GM19023 (cell line): ENCODE data around the gene SLC39A11.
"Not testable (repeated sequence)": the region's sequence is repeated elsewhere in the genome, so short reads cannot be mapped to it uniquely, and the experiment has no call there.

Experiments
- ATAC-seq: cut with Tn5 transposase; IDR thresholded peaks from one replicate; pipeline ENCODE4 v1.9.1; 2021; ENCODE audit warnings: mild to moderate bottlenecking, moderate library complexity; ENCODE audit not compliant: unreplicated experiment

The SLC39A11 gene

GRCh38 chr17:72953621-72954020 lies 138.9 kb downstream of the SLC39A11 start:
- no peak for ATAC-seq

GRCh38 chr17:72952641-72953315 lies 139.7 kb downstream of the SLC39A11 start:
- no peak for ATAC-seq

DNA sequence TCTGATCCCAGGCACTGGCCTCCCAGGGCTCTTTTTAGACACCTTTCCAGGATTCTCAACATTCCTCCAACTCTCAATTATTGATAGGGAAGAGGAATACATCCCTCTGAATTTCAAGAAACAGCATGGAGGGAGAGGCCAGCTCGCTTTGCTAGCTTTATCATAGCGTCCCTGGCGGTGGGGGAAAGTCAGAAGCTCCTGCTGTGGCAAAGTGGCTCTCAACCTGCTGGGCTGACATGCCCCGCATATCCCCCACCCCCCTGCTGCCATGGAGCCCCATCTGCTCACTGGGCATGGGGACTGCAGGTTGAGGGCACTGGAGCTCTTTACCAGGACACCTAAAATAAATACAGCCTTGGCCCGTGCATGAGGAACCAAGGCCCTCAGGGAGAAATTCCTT lies 140.3 kb downstream of the SLC39A11 start:
- no peak for ATAC-seq

GRCh38 chr17:72950242-72950931 lies 142.1 kb downstream of the SLC39A11 start:
- no peak for ATAC-seq

- ATAC-seq: no peak
Measured at GRCh38 chr17:72948115-72948514, 144.4 kb downstream of the SLC39A11 start.

DNA sequence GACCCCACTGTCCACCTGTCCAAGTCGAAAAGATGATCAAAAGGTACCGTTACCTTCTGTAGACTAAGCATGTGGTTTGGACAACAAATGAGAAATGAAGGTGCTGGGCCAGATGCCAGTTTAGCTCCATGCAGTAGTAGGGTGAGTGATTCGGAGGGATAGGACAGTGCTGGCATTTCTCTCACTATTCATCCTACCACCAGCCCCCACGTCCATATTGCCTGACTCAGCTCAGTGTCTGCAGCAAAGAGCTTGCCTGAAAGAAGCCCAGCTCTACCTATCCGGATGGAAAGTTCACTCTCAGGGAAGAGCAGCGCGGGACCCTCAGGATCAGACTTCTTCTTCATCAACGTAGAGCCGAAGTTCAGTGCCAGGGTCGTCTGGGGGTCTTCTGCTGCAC lies 145.0 kb downstream of the SLC39A11 start:
- no peak for ATAC-seq

GRCh38 chr17:72946696-72947095 lies 145.8 kb downstream of the SLC39A11 start:
- no peak for ATAC-seq

DNA sequence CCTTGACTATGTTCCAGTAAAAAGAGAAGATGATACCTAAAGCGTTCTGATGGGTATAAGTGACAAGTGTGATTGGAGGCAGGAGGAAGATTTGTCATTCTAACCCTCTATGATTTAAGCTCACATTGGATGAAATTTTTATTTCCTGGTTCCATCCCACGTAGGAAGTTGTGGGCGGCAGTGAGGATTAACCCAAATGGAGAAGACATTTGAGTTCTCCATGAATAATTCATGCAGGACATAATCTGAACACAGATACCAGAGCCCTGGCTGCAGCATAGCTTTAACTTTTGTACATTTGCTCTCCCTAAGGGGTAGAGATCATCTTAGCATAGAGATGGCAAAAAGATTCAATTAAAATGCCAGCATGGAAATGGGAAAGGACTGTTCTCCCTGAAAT lies 146.3 kb downstream of the SLC39A11 start:
- no peak for ATAC-seq

DNA sequence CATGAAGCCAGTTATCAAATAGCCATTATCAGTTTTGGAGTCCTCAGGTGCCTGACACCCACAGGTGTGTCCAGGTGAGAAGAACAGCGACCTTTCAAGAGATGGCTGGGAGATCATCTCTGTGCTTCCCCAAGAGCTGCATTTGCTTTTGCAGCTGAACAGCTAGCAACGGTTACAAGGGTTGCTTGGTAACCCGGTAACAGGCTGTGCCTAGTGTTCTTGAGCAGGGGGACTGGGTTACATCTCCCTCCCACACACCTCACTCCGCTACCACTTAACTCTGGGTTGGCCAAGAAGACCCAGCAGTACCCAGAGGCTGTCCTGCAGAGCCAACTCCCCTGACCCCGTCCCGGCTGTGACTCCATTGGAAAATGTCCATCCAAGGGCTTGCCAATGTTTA lies 147.0 kb downstream of the SLC39A11 start:
- ATAC-seq: no peak

- ATAC-seq: no peak
Measured at GRCh38 chr17:72943826-72944689, 148.4 kb downstream of the SLC39A11 start.

DNA sequence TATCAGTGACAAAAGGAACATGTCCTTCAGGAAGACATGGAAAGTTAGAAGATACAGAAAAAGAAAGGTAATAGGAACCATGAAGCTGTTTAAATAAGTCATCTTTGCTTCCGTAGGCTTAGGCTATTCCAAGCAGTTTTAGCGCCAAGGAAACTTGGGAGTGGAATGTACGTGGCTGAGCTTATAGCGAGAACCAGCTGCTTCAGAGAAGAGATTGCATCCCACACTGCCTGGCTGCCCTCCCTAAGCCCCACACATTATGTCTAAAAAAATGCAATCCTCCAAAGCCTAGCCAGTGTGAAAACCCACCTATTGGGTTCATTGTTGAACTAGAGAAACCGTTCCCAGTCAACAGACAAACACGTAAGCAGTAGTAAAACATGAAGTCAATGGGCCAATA lies 149.9 kb downstream of the SLC39A11 start:
- ATAC-seq: no peak

DNA sequence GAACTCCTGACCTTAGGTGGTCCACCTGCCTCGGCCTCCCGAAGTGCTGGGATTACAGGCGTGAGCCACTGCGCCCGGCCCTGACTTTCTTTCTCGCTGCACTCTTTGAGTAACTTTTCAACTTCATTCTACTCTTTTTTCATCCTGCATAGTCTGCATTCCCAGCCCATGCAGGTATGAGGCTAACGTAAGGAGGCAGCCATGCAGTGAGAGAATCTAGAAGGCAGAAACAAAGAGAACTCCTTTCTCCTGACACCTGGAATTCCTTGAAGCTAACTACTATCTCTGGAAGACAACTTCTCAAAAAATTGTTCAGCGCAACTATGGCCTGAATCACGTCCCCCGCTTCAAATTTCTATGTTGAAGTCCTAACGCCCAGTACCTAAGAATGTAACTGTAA lies 152.0 kb downstream of the SLC39A11 start:
- ATAC-seq: no peak

GRCh38 chr17:72938482-72938881 lies 154.0 kb downstream of the SLC39A11 start:
- no peak for ATAC-seq

DNA sequence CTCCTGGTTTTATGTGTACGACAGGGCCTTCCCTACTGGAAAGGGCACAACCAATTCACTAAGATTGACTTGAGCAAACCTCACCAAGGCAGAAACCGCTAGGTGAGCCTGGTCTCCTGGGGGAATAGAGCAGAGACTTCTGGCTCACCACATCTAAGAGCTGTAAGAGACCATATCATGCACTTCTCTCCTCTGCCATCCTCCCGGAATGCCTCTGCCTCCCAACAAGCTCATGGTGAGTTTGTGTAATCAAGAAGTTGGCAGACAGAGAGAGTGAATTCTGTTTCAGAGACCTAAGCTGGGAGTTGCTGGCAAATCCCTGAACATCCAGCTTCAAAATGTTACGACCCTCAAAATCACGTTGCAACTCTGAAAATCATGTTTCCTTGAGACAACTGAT lies 154.8 kb downstream of the SLC39A11 start:
- no peak for ATAC-seq

GRCh38 chr17:72937254-72937653 lies 155.2 kb downstream of the SLC39A11 start:
- not testable (repeated sequence) for ATAC-seq

DNA sequence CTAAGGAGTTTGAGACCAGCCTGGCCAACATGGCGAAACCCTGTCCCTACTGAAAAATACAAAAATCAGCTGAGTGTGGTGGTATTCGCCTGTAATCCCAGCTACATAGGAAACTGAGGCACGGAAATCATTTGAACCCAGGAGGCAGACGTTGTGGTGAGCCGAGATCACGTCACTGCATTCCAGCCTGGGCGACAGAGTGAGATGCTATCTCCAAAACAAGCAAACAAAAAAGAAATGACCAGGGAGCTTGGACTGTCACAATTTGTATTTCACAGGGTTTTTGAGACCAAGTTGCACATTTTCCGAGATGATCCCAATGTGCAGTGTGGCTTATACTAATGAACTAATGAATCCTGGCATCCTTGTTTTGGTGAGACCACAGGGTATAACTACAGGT lies 156.5 kb downstream of the SLC39A11 start:
- ATAC-seq: no peak

DNA sequence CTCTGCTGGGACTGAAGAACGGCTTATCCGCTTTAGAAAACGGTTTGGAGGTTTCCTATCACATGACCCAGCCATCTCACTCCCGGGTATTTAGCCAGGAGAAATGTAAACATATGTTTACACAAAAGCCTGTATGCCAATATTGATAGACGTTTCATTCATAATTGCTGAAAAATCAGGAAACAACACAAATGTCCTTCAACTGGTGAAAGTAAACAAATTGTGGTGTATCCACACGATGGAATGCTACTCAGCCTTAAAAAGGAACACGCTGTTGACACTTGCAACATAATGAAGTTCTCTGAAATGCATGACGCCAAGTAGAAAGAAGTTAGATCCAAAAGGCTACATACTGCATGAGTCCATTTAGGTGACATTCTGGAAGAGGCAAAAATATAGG lies 157.6 kb downstream of the SLC39A11 start:
- no peak for ATAC-seq

DNA sequence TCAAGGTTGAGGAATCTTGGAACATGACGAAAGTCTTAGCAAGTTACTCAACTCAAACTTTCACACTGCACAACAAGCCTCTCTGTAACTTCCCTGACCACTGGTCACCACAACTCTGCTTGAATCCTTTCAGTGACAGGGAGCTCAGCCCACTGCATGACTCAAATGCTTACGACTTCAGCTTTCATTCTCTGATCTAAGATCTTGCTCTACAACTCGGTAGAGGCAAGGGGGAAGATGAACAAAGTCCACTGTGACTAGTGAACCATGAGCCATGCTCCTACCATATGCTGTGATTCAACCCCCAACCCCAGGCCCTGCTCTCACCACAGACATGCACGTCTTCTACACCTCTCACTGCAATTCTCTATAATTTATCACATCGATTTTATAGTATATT lies 160.9 kb downstream of the SLC39A11 start:
- peak; percentile 90 for ATAC-seq

GRCh38 chr17:72931163-72931562 lies 161.3 kb downstream of the SLC39A11 start:
- peak; percentile 71 for ATAC-seq

GRCh38 chr17:72930031-72930430 lies 162.5 kb downstream of the SLC39A11 start:
- no peak for ATAC-seq

DNA sequence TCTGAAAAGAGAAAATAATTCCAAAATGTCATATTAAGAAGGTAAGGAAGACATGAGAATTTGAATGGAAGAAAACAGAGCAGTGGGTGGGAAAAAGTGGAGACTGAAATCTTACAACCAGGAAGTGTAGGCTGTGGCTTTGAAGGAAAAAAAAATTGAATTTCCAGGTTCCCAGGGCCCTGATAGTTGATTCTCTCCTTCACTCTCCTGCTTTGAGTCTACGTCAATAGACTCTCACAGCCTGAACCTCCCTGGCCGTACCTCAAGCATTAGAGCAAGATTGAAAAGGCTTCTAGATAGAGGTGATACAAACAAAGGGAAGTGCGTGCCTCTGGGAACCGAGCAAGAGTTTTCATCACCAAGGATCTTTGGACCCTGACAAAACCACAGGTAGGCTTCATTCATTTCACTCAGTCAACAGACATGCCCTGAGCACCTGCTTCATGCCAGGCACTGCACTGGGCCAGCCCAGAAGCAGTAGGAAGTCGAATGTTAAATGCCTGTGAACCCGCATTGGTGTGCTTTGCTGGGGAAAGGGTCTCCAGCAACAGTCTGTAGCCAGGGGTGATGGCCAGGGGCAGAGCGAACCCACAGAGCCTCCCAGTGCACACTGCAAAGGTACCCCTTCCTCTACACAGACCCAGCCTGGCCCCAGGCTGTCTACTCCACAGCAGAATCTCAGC lies 163.9 kb downstream of the SLC39A11 start:
- ATAC-seq: no peak
